GM23338 (cell line): ENCODE data around the gene CYB5B. TPM values are rescaled to one million over a fixed set of nuclear protein-coding genes. Genes with fewer than 3 reads are reported as not detected.
A peak's percentile ranks its signal among the peaks of the same experiment; 100 is the strongest.

Experiments
- ATAC-seq: fragments of 200-7000 bp; cut with Tn5 transposase; 3 replicates; pipeline ENCODE4 v1.9.1; 2020
- DNase-seq: peaks from one replicate; pipeline ENCODE4 v3.0.0-alpha.2; 2015; ENCODE audit warnings: low spot score
- H2AFZ ChIP-seq: fragments of 200-600 bp; sonication (generic); 2 replicates; pipeline ENCODE4 v1.8.0; 2016; ENCODE audit warnings: antibody characterized with exemption, mild to moderate bottlenecking, moderate library complexity
- H3F3A ChIP-seq: fragments of 200-600 bp; sonication (generic); replicated peaks from 2 replicates; pipeline ENCODE4 v1.8.0; 2017; ENCODE audit warnings: antibody characterized with exemption, mixed run types, low read depth
- H3K27ac ChIP-seq: fragments of 200-600 bp; sonication (generic); 2 replicates; pipeline ENCODE4 v1.6.1; 2016; ENCODE audit warnings: low read depth
- H3K27me3 ChIP-seq: fragments of 200-600 bp; sonication (generic); 2 replicates; pipeline ENCODE4 v1.8.0; 2016; ENCODE audit warnings: mild to moderate bottlenecking, mixed run types, moderate library complexity; ENCODE audit not compliant: insufficient read depth
- H3K36me3 ChIP-seq: fragments of 200-600 bp; sonication (generic); 2 replicates; pipeline ENCODE4 v1.8.0; 2016; ENCODE audit warnings: mild to moderate bottlenecking; ENCODE audit not compliant: insufficient read depth
- H3K4me1 ChIP-seq: fragments of 200-600 bp; sonication (generic); 2 replicates; pipeline ENCODE4 v1.8.0; 2016; ENCODE audit warnings: mild to moderate bottlenecking, moderate library complexity; ENCODE audit not compliant: insufficient read depth
- H3K4me2 ChIP-seq: fragments of 200-600 bp; sonication (generic); 2 replicates; pipeline ENCODE4 v1.7.1; 2017; ENCODE audit warnings: mixed run types
- H3K4me3 ChIP-seq: fragments of 200-600 bp; sonication (generic); 2 replicates; pipeline ENCODE4 v1.6.1; 2016; ENCODE audit warnings: mixed run types
- H3K79me2 ChIP-seq: fragments of 200-600 bp; sonication (generic); replicated peaks from 2 replicates; pipeline ENCODE4 v1.8.0; 2017; ENCODE audit warnings: mild to moderate bottlenecking; ENCODE audit not compliant: insufficient read depth
- H3K9me2 ChIP-seq: fragments of 200-600 bp; sonication (generic); 2 replicates; pipeline ENCODE4 v1.8.0; 2017; ENCODE audit not compliant: insufficient read depth
- H4K20me1 ChIP-seq: fragments of 200-600 bp; sonication (generic); replicated peaks from 2 replicates; pipeline ENCODE4 v1.8.0; 2017; ENCODE audit warnings: mild to moderate bottlenecking; ENCODE audit not compliant: insufficient read depth
- H3K27ac Mint-ChIP-seq: 2 replicates; pipeline ENCODE4 v1.8.0; 2020; ENCODE audit warnings: inconsistent platforms, mild to moderate bottlenecking, moderate library complexity, mixed read lengths
- H3K27me3 Mint-ChIP-seq: 3 replicates; pipeline ENCODE4 v1.8.0; 2022; ENCODE audit warnings: low read depth, mild to moderate bottlenecking, moderate library complexity, mixed read lengths, inconsistent platforms; ENCODE audit not compliant: insufficient read depth, poor library complexity
- H3K36me3 Mint-ChIP-seq: 3 replicates; pipeline ENCODE4 v1.8.0; 2021; ENCODE audit warnings: low read depth, mild to moderate bottlenecking, inconsistent platforms, moderate library complexity, mixed read lengths
- H3K4me1 Mint-ChIP-seq: 3 replicates; pipeline ENCODE4 v1.8.0; 2020; ENCODE audit warnings: mild to moderate bottlenecking, inconsistent platforms, mixed read lengths
- H3K4me3 Mint-ChIP-seq: 3 replicates; pipeline ENCODE4 v1.8.0; 2021; ENCODE audit warnings: moderate library complexity, mild to moderate bottlenecking, inconsistent platforms, mixed read lengths
- H3K9me3 Mint-ChIP-seq: 3 replicates; pipeline ENCODE4 v1.8.0; 2020; ENCODE audit warnings: moderate library complexity, mild to moderate bottlenecking, inconsistent platforms, mixed read lengths
- CTCF ChIP-seq, 2 experiments: fragments of 200-600 bp in 1 of 2; sonication (generic) in 1 of 2; conservative IDR thresholded peaks; 2 replicates each; pipeline versions ENCODE4 v1.5.1 to v1.6.1; 2016 to 2017; ENCODE audit warnings: antibody characterized with exemption in 2 of 2, low read depth in 2 of 2, mild to moderate bottlenecking in 2 of 2, moderate library complexity in 1 of 2
- NANOG ChIP-seq: IDR thresholded peaks from 2 replicates; pipeline ENCODE4 v1.6.1; 2016; ENCODE audit warnings: antibody characterized with exemption, borderline replicate concordance
- POLR2AphosphoS5 ChIP-seq: IDR thresholded peaks from 2 replicates; pipeline ENCODE4 v1.6.1; 2016; ENCODE audit warnings: antibody characterized with exemption, low read depth
- STAT1 ChIP-seq: IDR thresholded peaks from one replicate; pipeline ENCODE4 v1.6.1; 2016; ENCODE audit warnings: antibody characterized with exemption; ENCODE audit not compliant: unreplicated experiment
- ZNF331 ChIP-seq: fragments of 250-450 bp; sonication (Bioruptor Pico); IDR thresholded peaks from 2 replicates; pipeline ENCODE4 v1.5.0; 2020; ENCODE audit warnings: low read depth, mild to moderate bottlenecking, moderate library complexity
- polyA plus RNA-seq: library from polyadenylated mRNA; unstranded; fragments of >200 nt; fragmentation: Nextera tagmentation; extraction: Ambion mirVana; gene quantifications from 2 replicates; pipeline ENCODE4 v1.2.1, GENCODE V29; 2016
- total RNA-seq: library from RNA; depleted of rRNA; stranded (reverse); fragments of >200 nt; shearing (Covaris generic); gene quantifications from 2 replicates; pipeline ENCODE4 v1.2.3, GENCODE V29; 2014
- TF ChIP-seq, protein P1 (sequence below): IDR thresholded peaks from 2 replicates; pipeline ENCODE4 v1.6.1; 2016; ENCODE audit warnings: antibody characterized with exemption

The CYB5B gene
- total and polyA plus RNA-seq, 2 experiments from 2014 or later = 72.0 to 110 TPM

- Histone ChIP-seq H3K27ac (no peak overlapping the region), H3F3A (no peaks in the 10 kb centered on the region), H3K9me2 (no peaks in the 10 kb centered on the region), H3K36me3 (no peaks in the 10 kb centered on the region), H3K4me2 (no peak overlapping the region), H3K4me1 (no peaks in the 10 kb centered on the region), H3K79me2 (no peaks in the 10 kb centered on the region), H2AFZ (peak overlapping the region; percentile 84), H4K20me1 (no peaks in the 10 kb centered on the region), H3K27me3 (no peaks in the 10 kb centered on the region), H3K4me3 (no peak overlapping the region)
- DNase-seq = no peak
- Mint-ChIP-seq H3K27ac (peak overlapping the region; percentile 53; the same call in 1 of the 2 replicates), H3K4me1 (no peaks in the 10 kb centered on the region; the same call in 2 of the 3 replicates), H3K36me3 (no peaks in the 10 kb centered on the region), H3K27me3 (peaks cover 6% of the 10 kb centered on the region), H3K9me3 (no peaks in the 10 kb centered on the region; the same call in 2 of the 3 replicates), H3K4me3 (no peak overlapping the region)
- no peak for TF ChIP-seq STAT1
- no peak for TF ChIP-seq POLR2AphosphoS5
- no peak for ATAC-seq
These were observed 13.1 kb upstream of the CYB5B start for GRCh38 chr16:69411064-69411985.

- Mint-ChIP-seq H3K4me3 (no peak overlapping the region), H3K27ac (no peak overlapping the region), H3K27me3 (peaks cover 6% of the 10 kb centered on the region), H3K9me3 (no peaks in the 10 kb centered on the region), H3K4me1 (no peaks in the 10 kb centered on the region; the same call in 1 of the 3 replicates), H3K36me3 (no peaks in the 10 kb centered on the region)
- Histone ChIP-seq H3F3A (no peaks in the 10 kb centered on the region), H3K27ac (no peak overlapping the region), H3K9me2 (no peaks in the 10 kb centered on the region), H3K4me3 (no peak overlapping the region), H3K4me2 (no peak overlapping the region), H3K79me2 (no peaks in the 10 kb centered on the region), H3K36me3 (no peaks in the 10 kb centered on the region), H4K20me1 (no peaks in the 10 kb centered on the region), H3K4me1 (no peaks in the 10 kb centered on the region), H2AFZ (peak overlapping the region; percentile 84), H3K27me3 (no peaks in the 10 kb centered on the region)
- ATAC-seq (no peak), DNase-seq (no peak)
- no peak for TF ChIP-seq STAT1
- TF ChIP-seq, protein P1, sequence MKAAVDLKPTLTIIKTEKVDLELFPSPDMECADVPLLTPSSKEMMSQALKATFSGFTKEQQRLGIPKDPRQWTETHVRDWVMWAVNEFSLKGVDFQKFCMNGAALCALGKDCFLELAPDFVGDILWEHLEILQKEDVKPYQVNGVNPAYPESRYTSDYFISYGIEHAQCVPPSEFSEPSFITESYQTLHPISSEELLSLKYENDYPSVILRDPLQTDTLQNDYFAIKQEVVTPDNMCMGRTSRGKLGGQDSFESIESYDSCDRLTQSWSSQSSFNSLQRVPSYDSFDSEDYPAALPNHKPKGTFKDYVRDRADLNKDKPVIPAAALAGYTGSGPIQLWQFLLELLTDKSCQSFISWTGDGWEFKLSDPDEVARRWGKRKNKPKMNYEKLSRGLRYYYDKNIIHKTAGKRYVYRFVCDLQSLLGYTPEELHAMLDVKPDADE = no peak
These were observed 12.1 kb upstream of the CYB5B start for GRCh38 chr16:69412287-69412686.

DNA sequence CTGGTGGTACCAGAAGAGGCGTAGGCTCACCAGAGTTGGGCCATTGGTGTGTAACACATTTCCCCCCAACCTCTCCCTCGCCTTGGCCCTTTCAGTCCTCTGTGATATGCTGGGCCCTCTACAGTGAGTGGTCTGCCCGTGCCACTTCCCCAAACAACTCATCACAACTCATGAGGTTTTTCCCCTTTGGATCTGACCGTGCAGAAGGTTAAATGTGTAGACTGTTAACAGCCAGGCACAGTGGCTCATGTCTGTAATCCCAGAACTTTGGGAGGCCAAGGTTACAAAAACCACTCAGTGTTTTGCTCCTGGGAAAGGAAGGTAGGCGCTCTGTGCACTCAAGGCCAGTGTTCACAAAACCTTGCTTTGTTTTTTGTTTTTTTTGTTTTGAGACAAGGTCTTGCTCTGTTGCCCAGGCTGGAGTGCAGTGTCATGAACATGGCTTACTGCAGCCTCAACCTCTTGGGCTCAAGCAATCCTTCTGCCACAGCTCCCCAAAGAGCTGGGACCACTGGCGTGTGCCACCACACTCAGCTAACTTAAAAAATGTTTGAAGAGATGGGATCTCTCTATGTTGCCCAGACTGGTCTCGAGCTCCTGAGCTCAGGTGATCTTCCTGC lies 11.3 kb upstream of the CYB5B start:
- Histone ChIP-seq H3K36me3 (no peaks in the 10 kb centered on the region), H3K27me3 (no peaks in the 10 kb centered on the region), H4K20me1 (no peaks in the 10 kb centered on the region), H3K79me2 (no peaks in the 10 kb centered on the region), H3F3A (no peaks in the 10 kb centered on the region), H2AFZ (no peak overlapping the region), H3K4me3 (no peak overlapping the region), H3K4me1 (no peaks in the 10 kb centered on the region), H3K4me2 (no peak overlapping the region), H3K9me2 (no peaks in the 10 kb centered on the region), H3K27ac (no peak overlapping the region)
- Mint-ChIP-seq H3K4me3 (no peak overlapping the region), H3K9me3 (no peaks in the 10 kb centered on the region), H3K27ac (no peak overlapping the region), H3K4me1 (peaks cover 8% of the 10 kb centered on the region; the same call in 2 of the 3 replicates), H3K36me3 (no peaks in the 10 kb centered on the region), H3K27me3 (peaks cover 6% of the 10 kb centered on the region)
- ATAC-seq = no peak
- DNase-seq = no peak
- no peak for TF ChIP-seq CTCF (conservative IDR thresholded peaks at IDR 0.05; ENCODE audit: low read depth in 2 of 2)
- TF ChIP-seq NANOG = no peak
- TF ChIP-seq, protein P1 = no peak
- no peak for TF ChIP-seq ZNF331
